ENCODE results near the gene ENKD1. TPM values are rescaled to one million over a fixed set of nuclear protein-coding genes. Genes with fewer than 3 reads are reported as not detected.

Gene ENKD1
- total RNA-seq, 4 donors from 2014 or later, result 10.6 to 26.3 (median 13.4) TPM

GRCh38 chr16:67667817-67668494, 1.4 kb upstream of the ENKD1 start:
- Histone ChIP-seq H3K4me3 (peak overlapping the region in 2 of 4 donors; percentile 82 to 99), H3K27ac (peak overlapping the region; percentile 76 to 90 (median 80)), H3K36me3 (peaks cover 0 to 6% (median 0%) of the 10 kb centered on the region in 3 donors), H3K9me3 (no peaks in the 10 kb centered on the region), H3K27me3 (no peaks in the 10 kb centered on the region), H3K4me1 (peaks cover 3 to 31% (median 23%) of the 10 kb centered on the region in 4 donors)
- no peak for TF ChIP-seq POLR2A (IDR thresholded peaks at IDR 0.05)
- peak; percentile 78 to 95 (median 87) for TF ChIP-seq CTCF (IDR thresholded peaks at IDR 0.05)
- DNase-seq, result peak; percentile 81 to 93 (median 83)

- Histone ChIP-seq H3K27me3 (no peaks in the 10 kb centered on the region), H3K36me3 (peaks cover 0 to 6% (median 0%) of the 10 kb centered on the region in 3 donors), H3K4me1 (peaks cover 3 to 28% (median 22%) of the 10 kb centered on the region in 4 donors), H3K4me3 (peak overlapping the region; percentile 68 to 99 (median 76)), H3K9me3 (no peaks in the 10 kb centered on the region), H3K27ac (peak overlapping the region; percentile 76 to 90 (median 80))
- no peak for DNase-seq
- TF ChIP-seq CTCF (IDR thresholded peaks at IDR 0.05) (no peak), POLR2A (IDR thresholded peaks at IDR 0.05) (no peak)
These were observed 885 bp upstream of the ENKD1 start for GRCh38 chr16:67667453-67667816.

- peaks cover 0 to 6% (median 0%) of the 10 kb centered on the region in 3 donors for H3K36me3 ChIP-seq
- peak overlapping the region; percentile 76 to 90 (median 80) for H3K27ac ChIP-seq
- H3K4me3 ChIP-seq, result peak overlapping the region; percentile 68 to 99 (median 76)
- no peak for DNase-seq
- TF ChIP-seq POLR2A (IDR thresholded peaks at IDR 0.05) (no peak), CTCF (IDR thresholded peaks at IDR 0.05) (no peak)
- no peaks in the 10 kb centered on the region for H3K27me3 ChIP-seq
- H3K4me1 ChIP-seq, result peaks cover 3 to 34% (median 24%) of the 10 kb centered on the region in 4 donors
- no peaks in the 10 kb centered on the region for H3K9me3 ChIP-seq
These were observed 458 bp downstream of the ENKD1 start for GRCh38 chr16:67666032-67666551.

- H3K4me1 ChIP-seq, result peaks cover 3 to 36% (median 24%) of the 10 kb centered on the region in 4 donors
- no peaks in the 10 kb centered on the region for H3K27me3 ChIP-seq
- no peaks in the 10 kb centered on the region for H3K9me3 ChIP-seq
- H3K27ac ChIP-seq, result no peak overlapping the region
- DNase-seq, result no peak
- H3K36me3 ChIP-seq, result peaks cover 0 to 6% (median 0%) of the 10 kb centered on the region in 3 donors
- H3K4me3 ChIP-seq, result peak overlapping the region in 3 of 4 donors; percentile 71 to 99 (median 82)
- TF ChIP-seq CTCF (IDR thresholded peaks at IDR 0.05) (no peak), POLR2A (IDR thresholded peaks at IDR 0.05) (no peak)
These were observed 952 bp downstream of the ENKD1 start for GRCh38 chr16:67665598-67665997.

GRCh38 chr16:67664871-67665270, 1.7 kb downstream of the ENKD1 start:
- no peak for DNase-seq
- TF ChIP-seq POLR2A (IDR thresholded peaks at IDR 0.05) (no peak), CTCF (IDR thresholded peaks at IDR 0.05) (no peak)
- Histone ChIP-seq H3K36me3 (peaks cover 0 to 6% (median 0%) of the 10 kb centered on the region in 3 donors), H3K27ac (no peak overlapping the region), H3K4me1 (peaks cover 3 to 36% (median 24%) of the 10 kb centered on the region in 4 donors), H3K27me3 (no peaks in the 10 kb centered on the region), H3K9me3 (no peaks in the 10 kb centered on the region), H3K4me3 (no peak overlapping the region)

All from Peyer's patch (tissue), 4 donors.